ENCODE results near the gene KNG1. TPM values are rescaled to one million over a fixed set of nuclear protein-coding genes. Genes with fewer than 3 reads are reported as not detected.
A peak's percentile ranks its signal among the peaks of the same experiment; 100 is the strongest.

KNG1 gene
- total and polyA plus RNA-seq, 10 of the 15 experiments (the other 5 are each of a cell fraction or from before 2014, with no cell fraction given), result 0.21 TPM; not detected in 9

DNA sequence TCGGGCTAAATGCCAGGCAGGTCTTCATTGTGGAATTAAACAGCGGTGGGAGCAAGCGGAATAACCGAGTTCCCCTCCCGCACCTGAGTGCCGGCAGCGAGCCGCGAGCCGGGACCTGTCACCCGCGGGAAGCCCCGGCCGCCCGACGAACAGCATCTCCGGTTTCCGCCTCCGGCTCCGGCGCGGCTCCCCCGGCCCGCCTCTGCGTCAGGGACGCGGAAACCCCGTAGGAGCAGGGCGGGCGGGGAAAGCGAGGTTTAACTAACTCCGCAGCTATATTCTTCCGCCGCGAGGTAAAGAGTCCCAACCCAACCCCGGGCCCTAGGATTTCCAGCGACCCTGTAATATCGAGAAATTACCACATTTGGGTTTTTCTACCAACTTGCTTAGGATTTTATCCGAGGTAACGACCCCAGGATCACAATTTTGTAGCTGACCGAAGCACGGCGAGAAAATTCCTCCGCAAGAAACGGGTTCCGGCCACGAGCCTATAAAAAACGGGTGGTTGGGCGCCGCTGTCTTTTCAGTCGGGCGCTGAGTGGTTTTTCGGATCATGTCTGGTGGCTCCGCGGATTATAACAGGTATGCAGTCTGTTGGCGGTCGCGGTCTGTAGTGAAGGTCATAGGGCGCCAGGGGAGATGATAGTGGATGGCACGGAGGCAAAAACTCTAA, 66.0 kb downstream of the KNG1 start, which contains the start of gene EIF4A2 (continued):
- TF ChIP-seq JUNB (IDR thresholded peaks at IDR 0.05) (no peak), MTA2 (IDR thresholded peaks at IDR 0.05; ENCODE audit: low read depth) (peak; percentile 81), SP1 (IDR thresholded peaks at IDR 0.05; ENCODE audit: low read depth, low read length) (no peak), YY1 (IDR thresholded peaks at IDR 0.05; ENCODE audit: low read depth, low read length) (peak; percentile 80), KDM1A (IDR thresholded peaks at IDR 0.05; ENCODE audit: borderline replicate concordance) (no peak), JUND (IDR thresholded peaks at IDR 0.05; ENCODE audit: low read depth, low read length) (no peak), SKIL (IDR thresholded peaks at IDR 0.05; ENCODE audit: low read depth, poor library complexity, severe bottlenecking) (peak; percentile 98), NFIC (IDR thresholded peaks at IDR 0.05; ENCODE audit: low read depth, low read length) (peak; percentile 68; the same call in 1 of the 2 replicates), MEF2B (IDR thresholded peaks at IDR 0.05; ENCODE audit: partially characterized antibody, poor library complexity, severe bottlenecking) (peak; percentile 88), POLR2A (IDR thresholded peaks at IDR 0.05; ENCODE audit: low read depth, low read length) (peak; percentile 92), RB1 (IDR thresholded peaks at IDR 0.05; ENCODE audit: borderline replicate concordance) (peak; percentile 97), LARP7 (IDR thresholded peaks at IDR 0.05) (no peak; the same call in 1 of the 2 replicates), TCF7 (IDR thresholded peaks at IDR 0.05; ENCODE audit: borderline replicate concordance) (peak; percentile 42; the same call in 1 of the 2 replicates), CREM (IDR thresholded peaks at IDR 0.05; ENCODE audit: low read depth) (peak; percentile 67), E2F4 (IDR thresholded peaks at IDR 0.05; ENCODE audit: low read depth, low read length) (peak; percentile 40; the same call in 1 of the 2 replicates), ZSCAN29 (IDR thresholded peaks at IDR 0.05) (peak; percentile 15; the same call in 1 of the 2 replicates), IRF4 (IDR thresholded peaks at IDR 0.05; ENCODE audit: low read depth, low read length) (0 out of 2 replicates have a peak, but pooled peaks have one; percentile 36)
- TF ChIP-seq, protein P1, sequence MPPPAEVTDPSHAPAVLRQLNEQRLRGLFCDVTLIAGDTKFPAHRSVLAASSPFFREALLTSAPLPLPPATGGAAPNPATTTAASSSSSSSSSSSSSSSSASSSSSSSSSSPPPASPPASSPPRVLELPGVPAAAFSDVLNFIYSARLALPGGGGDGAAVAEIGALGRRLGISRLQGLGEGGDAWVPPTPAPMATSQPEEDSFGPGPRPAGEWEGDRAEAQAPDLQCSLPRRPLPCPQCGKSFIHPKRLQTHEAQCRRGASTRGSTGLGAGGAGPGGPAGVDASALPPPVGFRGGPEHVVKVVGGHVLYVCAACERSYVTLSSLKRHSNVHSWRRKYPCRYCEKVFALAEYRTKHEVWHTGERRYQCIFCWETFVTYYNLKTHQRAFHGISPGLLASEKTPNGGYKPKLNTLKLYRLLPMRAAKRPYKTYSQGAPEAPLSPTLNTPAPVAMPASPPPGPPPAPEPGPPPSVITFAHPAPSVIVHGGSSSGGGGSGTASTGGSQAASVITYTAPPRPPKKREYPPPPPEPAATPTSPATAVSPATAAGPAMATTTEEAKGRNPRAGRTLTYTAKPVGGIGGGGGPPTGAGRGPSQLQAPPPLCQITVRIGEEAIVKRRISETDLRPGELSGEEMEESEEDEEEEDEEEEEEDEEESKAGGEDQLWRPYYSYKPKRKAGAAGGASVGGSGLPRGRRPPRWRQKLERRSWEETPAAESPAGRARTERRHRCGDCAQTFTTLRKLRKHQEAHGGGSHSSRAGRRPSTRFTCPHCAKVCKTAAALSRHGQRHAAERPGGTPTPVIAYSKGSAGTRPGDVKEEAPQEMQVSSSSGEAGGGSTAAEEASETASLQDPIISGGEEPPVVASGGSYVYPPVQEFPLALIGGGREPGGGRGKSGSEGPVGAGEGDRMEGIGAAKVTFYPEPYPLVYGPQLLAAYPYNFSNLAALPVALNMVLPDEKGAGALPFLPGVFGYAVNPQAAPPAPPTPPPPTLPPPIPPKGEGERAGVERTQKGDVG (CRISPR knock-in tag; IDR thresholded peaks at IDR 0.05), result no peak
- TF ChIP-seq, protein P2, sequence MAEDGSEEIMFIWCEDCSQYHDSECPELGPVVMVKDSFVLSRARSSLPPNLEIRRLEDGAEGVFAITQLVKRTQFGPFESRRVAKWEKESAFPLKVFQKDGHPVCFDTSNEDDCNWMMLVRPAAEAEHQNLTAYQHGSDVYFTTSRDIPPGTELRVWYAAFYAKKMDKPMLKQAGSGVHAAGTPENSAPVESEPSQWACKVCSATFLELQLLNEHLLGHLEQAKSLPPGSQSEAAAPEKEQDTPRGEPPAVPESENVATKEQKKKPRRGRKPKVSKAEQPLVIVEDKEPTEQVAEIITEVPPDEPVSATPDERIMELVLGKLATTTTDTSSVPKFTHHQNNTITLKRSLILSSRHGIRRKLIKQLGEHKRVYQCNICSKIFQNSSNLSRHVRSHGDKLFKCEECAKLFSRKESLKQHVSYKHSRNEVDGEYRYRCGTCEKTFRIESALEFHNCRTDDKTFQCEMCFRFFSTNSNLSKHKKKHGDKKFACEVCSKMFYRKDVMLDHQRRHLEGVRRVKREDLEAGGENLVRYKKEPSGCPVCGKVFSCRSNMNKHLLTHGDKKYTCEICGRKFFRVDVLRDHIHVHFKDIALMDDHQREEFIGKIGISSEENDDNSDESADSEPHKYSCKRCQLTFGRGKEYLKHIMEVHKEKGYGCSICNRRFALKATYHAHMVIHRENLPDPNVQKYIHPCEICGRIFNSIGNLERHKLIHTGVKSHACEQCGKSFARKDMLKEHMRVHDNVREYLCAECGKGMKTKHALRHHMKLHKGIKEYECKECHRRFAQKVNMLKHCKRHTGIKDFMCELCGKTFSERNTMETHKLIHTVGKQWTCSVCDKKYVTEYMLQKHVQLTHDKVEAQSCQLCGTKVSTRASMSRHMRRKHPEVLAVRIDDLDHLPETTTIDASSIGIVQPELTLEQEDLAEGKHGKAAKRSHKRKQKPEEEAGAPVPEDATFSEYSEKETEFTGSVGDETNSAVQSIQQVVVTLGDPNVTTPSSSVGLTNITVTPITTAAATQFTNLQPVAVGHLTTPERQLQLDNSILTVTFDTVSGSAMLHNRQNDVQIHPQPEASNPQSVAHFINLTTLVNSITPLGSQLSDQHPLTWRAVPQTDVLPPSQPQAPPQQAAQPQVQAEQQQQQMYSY (CRISPR knock-in tag; IDR thresholded peaks at IDR 0.05), result no peak
- TF ChIP-seq, protein P3, sequence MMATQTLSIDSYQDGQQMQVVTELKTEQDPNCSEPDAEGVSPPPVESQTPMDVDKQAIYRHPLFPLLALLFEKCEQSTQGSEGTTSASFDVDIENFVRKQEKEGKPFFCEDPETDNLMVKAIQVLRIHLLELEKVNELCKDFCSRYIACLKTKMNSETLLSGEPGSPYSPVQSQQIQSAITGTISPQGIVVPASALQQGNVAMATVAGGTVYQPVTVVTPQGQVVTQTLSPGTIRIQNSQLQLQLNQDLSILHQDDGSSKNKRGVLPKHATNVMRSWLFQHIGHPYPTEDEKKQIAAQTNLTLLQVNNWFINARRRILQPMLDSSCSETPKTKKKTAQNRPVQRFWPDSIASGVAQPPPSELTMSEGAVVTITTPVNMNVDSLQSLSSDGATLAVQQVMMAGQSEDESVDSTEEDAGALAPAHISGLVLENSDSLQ (IDR thresholded peaks at IDR 0.05), result peak; percentile 1; the same call in 1 of the 2 replicates

Data from GM12878 (cell line).